ENCODE measurements around the gene HID1.

GRCh38 chr17:74953134-74953687 is 19.3 kb downstream of the HID1 start:
- TF ChIP-seq CTCF (IDR thresholded peaks at IDR 0.05; ENCODE audit: low read length) (no peak), EZH2 (optimal IDR thresholded peaks at IDR 0.05; ENCODE audit: low read depth, low read length) (no peak), EZH2phosphoT487 (IDR thresholded peaks at IDR 0.05; ENCODE audit: low read length) (no peak)
